ENCODE measurements around the gene PLGLB1.
"Not testable (repeated sequence)": the region's sequence is repeated elsewhere in the genome, so short reads cannot be mapped to it uniquely, and the experiment has no call there.

PLGLB1 gene

GRCh38 chr2:87021744-87022143, at the start of gene PLGLB1:
PLGLB1 (minus strand) TSS chr2:87021844; CDS start chr2:87021783, 61 bp downstream.
- DNase-seq (ENCODE audit: low spot score) = not testable (repeated sequence)

DNA sequence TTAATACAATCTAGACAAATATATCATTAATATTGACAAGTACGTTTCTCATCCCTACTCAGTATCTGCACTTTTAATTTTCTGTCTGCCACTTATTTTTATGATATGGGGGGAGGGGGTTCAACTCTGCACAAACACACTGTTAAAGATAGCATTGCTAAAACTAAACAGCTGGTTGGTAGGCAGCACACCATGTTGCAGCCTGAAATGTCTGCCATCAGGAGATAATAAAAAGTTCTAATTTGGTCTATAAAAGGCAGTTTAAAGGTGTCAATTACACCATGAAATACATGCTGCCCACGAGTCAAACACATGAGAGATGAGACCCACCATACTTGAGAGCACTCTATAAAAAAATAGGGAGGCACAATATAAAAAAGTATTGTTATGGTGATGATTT, 42.7 kb upstream of the PLGLB1 start:
- DNase-seq (ENCODE audit: low spot score) = not testable (repeated sequence)

GRCh38 chr2:87063431-87063830, 41.8 kb upstream of the PLGLB1 start:
- not testable (repeated sequence) for DNase-seq (ENCODE audit: low spot score)

- DNase-seq (ENCODE audit: low spot score) = not testable (repeated sequence)
These were observed 39.9 kb upstream of the PLGLB1 start for GRCh38 chr2:87061519-87061918.

DNA sequence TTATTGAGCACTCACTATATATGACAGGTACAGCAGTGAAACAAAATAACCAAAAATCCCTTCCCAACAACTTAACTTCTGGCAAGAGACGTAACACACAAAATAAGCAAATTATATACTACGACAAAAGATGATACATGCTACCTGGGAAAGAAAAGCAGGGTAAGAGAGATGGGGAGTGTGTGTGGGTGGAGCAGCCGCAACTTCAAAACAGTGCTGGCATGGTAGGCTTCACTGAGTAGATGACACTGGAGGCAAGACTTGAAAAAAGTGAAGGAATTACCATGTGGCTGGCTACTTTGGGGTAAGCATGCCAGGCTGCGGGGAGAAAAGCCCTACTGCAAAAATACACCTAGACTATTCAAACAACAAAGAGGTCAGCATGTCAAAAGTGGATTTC, 36.0 kb upstream of the PLGLB1 start:
- DNase-seq (ENCODE audit: low spot score) = not testable (repeated sequence)

GRCh38 chr2:87056843-87057242, 35.2 kb upstream of the PLGLB1 start:
- not testable (repeated sequence) for DNase-seq (ENCODE audit: low spot score)

DNA sequence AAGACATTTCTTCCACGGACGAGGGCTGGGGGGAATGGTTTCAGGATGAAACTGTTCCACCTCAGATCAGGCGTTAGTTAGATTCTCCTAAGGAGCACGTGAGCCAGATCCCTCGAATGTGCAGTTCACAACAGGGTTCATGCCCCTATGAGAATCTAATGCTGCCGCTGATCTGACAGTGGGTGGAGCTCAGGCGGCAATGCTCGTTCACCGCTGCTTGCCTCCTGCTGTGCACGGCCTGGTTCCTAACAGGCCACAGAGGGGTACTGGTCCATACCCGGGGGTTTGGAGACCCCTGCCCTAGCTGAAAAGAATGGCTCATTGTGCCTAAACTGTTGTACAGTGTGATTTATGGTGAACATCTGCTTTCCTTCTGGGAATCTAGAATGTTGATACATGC, 34.8 kb upstream of the PLGLB1 start:
- DNase-seq (ENCODE audit: low spot score) = not testable (repeated sequence)

- DNase-seq (ENCODE audit: low spot score) = not testable (repeated sequence)
These were observed 32.7 kb upstream of the PLGLB1 start for GRCh38 chr2:87054375-87054774.

DNA sequence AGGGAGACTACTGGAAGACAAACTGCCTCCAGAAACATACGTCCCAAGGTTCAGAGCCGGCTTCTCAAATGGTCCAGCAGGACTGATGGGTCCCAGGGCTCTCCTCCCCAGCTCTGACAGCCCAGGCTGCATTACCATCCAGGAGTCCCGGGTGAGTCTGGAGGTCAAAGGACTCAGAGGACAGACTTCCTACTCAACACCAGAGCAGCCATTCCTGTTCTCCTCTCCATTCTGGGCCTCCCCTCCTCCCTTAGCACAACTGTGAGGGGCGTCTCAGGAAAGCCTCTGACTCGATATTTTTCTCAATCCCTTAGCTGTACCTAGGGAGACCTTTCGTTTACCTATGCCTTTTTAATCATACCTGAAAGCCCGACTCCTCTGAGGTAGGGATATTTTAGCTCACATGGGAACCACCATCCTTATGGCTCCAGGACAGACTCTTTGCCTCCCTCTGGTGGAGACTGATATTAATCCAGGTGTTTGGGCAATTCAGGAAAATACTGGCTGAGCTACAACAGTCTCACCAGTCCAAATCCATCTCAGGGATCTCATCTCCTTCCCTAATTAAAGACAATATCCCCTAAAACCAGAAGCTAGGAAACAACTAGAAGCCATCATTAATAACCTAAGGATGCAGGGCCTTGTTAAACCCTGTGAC, 19.8 kb upstream of the PLGLB1 start:
- DNase-seq (ENCODE audit: low spot score) = not testable (repeated sequence)

DNA sequence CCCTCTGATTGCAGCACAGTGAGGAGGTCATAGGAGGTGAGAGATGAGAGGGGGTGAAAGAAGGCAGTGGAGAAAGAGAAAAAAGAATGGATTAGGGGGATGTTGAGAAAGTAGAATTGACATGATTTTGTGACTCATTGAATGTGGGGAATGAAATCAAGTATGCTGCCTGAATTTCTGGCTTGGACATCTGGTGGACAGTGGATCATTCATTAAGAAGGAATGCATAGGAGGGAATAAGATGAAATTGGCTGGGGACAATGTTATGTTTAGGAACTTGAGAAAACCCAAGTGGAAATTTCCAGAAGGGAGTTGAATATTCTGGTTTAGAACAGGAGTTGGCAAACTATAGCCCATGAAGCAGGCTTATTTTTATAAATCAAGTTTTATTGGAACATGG, 7.0 kb upstream of the PLGLB1 start:
- DNase-seq (ENCODE audit: low spot score) = not testable (repeated sequence)

GRCh38 chr2:87026816-87027215, 5.2 kb upstream of the PLGLB1 start:
- not testable (repeated sequence) for DNase-seq (ENCODE audit: low spot score)

GRCh38 chr2:87025927-87026326, 4.3 kb upstream of the PLGLB1 start:
- not testable (repeated sequence) for DNase-seq (ENCODE audit: low spot score)

- not testable (repeated sequence) for DNase-seq (ENCODE audit: low spot score)
These were observed 2.5 kb upstream of the PLGLB1 start for GRCh38 chr2:87023988-87024615.

- not testable (repeated sequence) for DNase-seq (ENCODE audit: low spot score)
These were observed 601 bp downstream of the PLGLB1 start for GRCh38 chr2:87021043-87021442.

- not testable (repeated sequence) for DNase-seq (ENCODE audit: low spot score)
These were observed 2.6 kb downstream of the PLGLB1 start for GRCh38 chr2:87019053-87019452.

DNA sequence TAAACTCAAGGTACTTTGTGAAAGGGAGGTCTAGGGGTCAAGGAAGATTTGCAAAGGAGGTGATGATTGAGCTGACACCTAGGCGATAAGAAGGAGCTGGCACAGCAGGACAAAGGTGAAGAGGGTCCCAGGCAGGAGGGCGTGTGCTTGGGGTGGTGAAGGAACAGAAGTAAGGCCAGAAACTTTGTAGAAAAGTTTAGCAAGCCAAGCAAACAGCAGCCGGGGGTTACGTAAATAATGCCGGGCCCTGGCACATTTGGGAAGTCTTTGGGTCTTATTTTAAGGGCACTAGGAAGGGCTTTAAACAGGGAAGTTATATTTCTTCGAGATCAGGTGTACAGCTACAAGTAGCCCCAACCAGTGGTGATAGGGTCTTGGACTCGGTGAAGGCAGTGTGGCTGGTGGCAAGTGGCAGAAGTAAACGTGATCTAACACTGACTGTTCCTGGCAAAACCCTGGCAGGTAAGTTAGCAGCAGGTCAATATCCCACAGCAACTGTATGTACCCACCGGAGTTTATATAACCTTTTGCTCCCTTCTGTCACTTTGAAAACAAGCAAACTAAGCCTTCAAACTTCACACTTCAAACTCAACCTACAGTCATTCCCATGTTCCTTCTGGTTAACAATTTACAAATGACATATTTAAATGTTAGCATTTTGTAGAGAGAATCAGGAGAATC, 7.0 kb downstream of the PLGLB1 start:
- not testable (repeated sequence) for DNase-seq (ENCODE audit: low spot score)

- DNase-seq (ENCODE audit: low spot score) = not testable (repeated sequence)
These were observed 17.2 kb downstream of the PLGLB1 start for GRCh38 chr2:87004398-87004797.
